Heart right ventricle (tissue), 16 donors: ENCODE measurements around the gene STAG2. TPM values are rescaled to one million over a fixed set of nuclear protein-coding genes. Genes with fewer than 3 reads are reported as not detected.
"Not testable (repeated sequence)": the region's sequence is repeated elsewhere in the genome, so short reads cannot be mapped to it uniquely, and the experiment has no call there.

ENCODE experiments used
- ATAC-seq, 8 donors: fragments of 200-7000 bp; cut with Tn5 transposase; one replicate each; pipeline ENCODE4 v1.9.1; 2020; ENCODE audit warnings: mild to moderate bottlenecking in 8 of 8, moderate library complexity in 8 of 8, moderate number of reproducible peaks in 1 of 8
- DNase-seq, 2 donors: peaks; one replicate each; pipeline ENCODE4 v3.0.0-alpha.2; 2020
- H3K27ac ChIP-seq, 10 donors: fragments of 200-600 bp; sonication (generic) in 2 of 10; one replicate each; pipeline versions ENCODE4 v1.5.0 to v1.8.0; 2020 to 2022; ENCODE audit warnings: mild to moderate bottlenecking in 3 of 10
- H3K27me3 ChIP-seq, 7 donors: fragments of 200-600 bp; one replicate each; pipeline ENCODE4 v1.8.0; 2021 to 2022; ENCODE audit warnings: mild to moderate bottlenecking in 2 of 7
- H3K36me3 ChIP-seq, 9 donors: fragments of 200-600 bp; sonication (generic) in 1 of 9; one replicate each; pipeline versions ENCODE4 v1.5.0 to v1.8.0; 2020 to 2022; ENCODE audit warnings: mild to moderate bottlenecking in 2 of 9
- H3K4me1 ChIP-seq, 9 donors: fragments of 200-600 bp; sonication (generic) in 1 of 9; one replicate each; pipeline versions ENCODE4 v1.5.0 to v1.8.0; 2020 to 2022; ENCODE audit warnings: mild to moderate bottlenecking in 4 of 9
- H3K4me3 ChIP-seq, 10 donors: fragments of 200-600 bp; sonication (generic) in 2 of 10; one replicate each; pipeline versions ENCODE4 v1.5.0 to v1.8.0; 2020 to 2022; ENCODE audit warnings: mild to moderate bottlenecking in 7 of 10, moderate library complexity in 2 of 10
- H3K9me3 ChIP-seq, 11 donors: fragments of 200-600 bp in 10 of 11; sonication (generic) in 2 of 11; one replicate each; pipeline versions ENCODE4 v1.5.0 to v1.8.0; 2013 to 2022; ENCODE audit warnings: mild to moderate bottlenecking in 2 of 11, control low read depth in 1 of 11, moderate library complexity in 1 of 11
- WGBS, 2 donors: extraction: QIAGEN DNeasy Blood & Tissue Kit; methylation state at CpG; one replicate each; pipeline ENCODE4 v1.1.7; 2013; ENCODE audit warnings: inconsistent platforms in 1 of 2; 5-methylcytosine and 5-hydroxymethylcytosine counted together
- intact Hi-C, 10 donors: fragments of 100-400 bp; cut with DNase I; formaldehyde crosslinking; loops; one replicate each; pipeline versions ENCODE4 v1.11.1 to v1.14.2; 2022
- polyA plus RNA-seq, 2 donors: library from polyadenylated mRNA; stranded (reverse); fragments of 200-250 nt; gene quantifications; one replicate each; pipeline ENCODE4 v1.2.3, GENCODE V29; 2013
- total RNA-seq, 10 donors: library from RNA; stranded (reverse); fragmentation: NEBNext Ultra II Directional in 3 of 10; extraction: Animal tissue kit (Norgen Biotek cat#: 25700) in 3 of 10; gene quantifications; one replicate each; pipeline versions ENCODE4 v1.2.1 to v1.2.4, GENCODE V29; 2021 to 2023
- TF ChIP-seq, protein P1 (sequence below), 9 donors: fragments of 200-600 bp; sonication (generic) in 2 of 9; IDR thresholded peaks; one replicate each; pipeline versions ENCODE4 v1.5.0 to v1.8.0; 2021 to 2022; ENCODE audit warnings: antibody characterized with exemption in 9 of 9, mild to moderate bottlenecking in 5 of 9, moderate library complexity in 1 of 9
- donor health status: Arrhythmogenic right ventricular cardiomyopathy.
- donor health status: ischemic (EF 13 %, LVEDD 7.1; RV severe dilation, severe dysfunction).
- donor health status: healthy with polysubstance abuse.
- donor health status: DM: no; HTN: yes; CAD: no.
- donor health status: DM: no; HTN: no; CAD: no.
- donor health status: ischemic (EF 25% LVEDD 6.9; RV normal size, moderate dysfunction).
- donor health status: ischemic (EF 25% LVEDD 5.7; RV mildly dilated, moderate dysfunction).
- donor health status: healthy.
- donor health status: DM: yes; HTN: yes; CAD: no.
- donor health status: Ischemic cardiomyopathy.
- donor health status: ischemic (EF 35%, LVEDD 5.7; RV mildly dilated, moderate dysfunction).
- donor health status: nonischemic (EF 11% LVEDD 7.7; RV severe dilation, severe dysfunction).
- donor health status: DM: yes; HTN: yes; CAD: no.
- donor health status: PGD.
- donor health status: ischemic (EF 29% LVEDD 5.4; RV normal size, mild dysfunction).
- donor health status: nonischemic (EF 23%, LVEDD 6.1; RV moderate dilation, normal function).

Gene STAG2
- total and polyA plus RNA-seq, 12 donors = 10.1 to 36.5 (median 28.3) TPM

DNA sequence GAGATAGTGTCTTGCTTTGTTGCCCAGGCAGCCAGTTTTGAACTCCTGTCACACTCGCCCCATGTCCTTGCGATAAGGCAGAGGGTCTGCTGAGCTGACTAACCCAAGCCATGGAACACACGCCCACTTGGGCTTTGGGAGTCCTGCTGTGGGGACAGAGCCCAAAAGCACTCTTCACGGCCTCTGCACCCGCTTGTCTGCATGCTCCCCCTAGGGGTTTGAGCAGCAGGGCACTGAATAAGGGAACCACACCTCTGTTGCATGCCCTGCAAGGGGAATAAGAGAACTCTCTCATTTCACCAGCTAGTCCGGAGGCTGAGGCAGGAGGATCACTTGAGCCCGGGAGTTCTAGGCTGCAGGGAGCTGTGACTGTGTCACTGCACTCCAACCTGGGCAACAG is 166.0 kb downstream of the STAG2 start:
- no peaks in the 10 kb centered on the region for H3K27me3 ChIP-seq
- TF ChIP-seq, protein P1, sequence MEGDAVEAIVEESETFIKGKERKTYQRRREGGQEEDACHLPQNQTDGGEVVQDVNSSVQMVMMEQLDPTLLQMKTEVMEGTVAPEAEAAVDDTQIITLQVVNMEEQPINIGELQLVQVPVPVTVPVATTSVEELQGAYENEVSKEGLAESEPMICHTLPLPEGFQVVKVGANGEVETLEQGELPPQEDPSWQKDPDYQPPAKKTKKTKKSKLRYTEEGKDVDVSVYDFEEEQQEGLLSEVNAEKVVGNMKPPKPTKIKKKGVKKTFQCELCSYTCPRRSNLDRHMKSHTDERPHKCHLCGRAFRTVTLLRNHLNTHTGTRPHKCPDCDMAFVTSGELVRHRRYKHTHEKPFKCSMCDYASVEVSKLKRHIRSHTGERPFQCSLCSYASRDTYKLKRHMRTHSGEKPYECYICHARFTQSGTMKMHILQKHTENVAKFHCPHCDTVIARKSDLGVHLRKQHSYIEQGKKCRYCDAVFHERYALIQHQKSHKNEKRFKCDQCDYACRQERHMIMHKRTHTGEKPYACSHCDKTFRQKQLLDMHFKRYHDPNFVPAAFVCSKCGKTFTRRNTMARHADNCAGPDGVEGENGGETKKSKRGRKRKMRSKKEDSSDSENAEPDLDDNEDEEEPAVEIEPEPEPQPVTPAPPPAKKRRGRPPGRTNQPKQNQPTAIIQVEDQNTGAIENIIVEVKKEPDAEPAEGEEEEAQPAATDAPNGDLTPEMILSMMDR (IDR thresholded peaks at IDR 0.05) = no peak
- H3K9me3 ChIP-seq = no peaks in the 10 kb centered on the region
- no peak for DNase-seq
- H3K27ac ChIP-seq = no peak overlapping the region
- H3K4me3 ChIP-seq = no peak overlapping the region
- intact Hi-C loops = no loop called here
- no peak for ATAC-seq
- no peaks in the 10 kb centered on the region for H3K36me3 ChIP-seq
- H3K4me1 ChIP-seq = no peaks in the 10 kb centered on the region
- whole genome bisulfite sequencing, 2 donors = 90 to 96% methylated on average over 7 of the region's 7 CpGs

DNA sequence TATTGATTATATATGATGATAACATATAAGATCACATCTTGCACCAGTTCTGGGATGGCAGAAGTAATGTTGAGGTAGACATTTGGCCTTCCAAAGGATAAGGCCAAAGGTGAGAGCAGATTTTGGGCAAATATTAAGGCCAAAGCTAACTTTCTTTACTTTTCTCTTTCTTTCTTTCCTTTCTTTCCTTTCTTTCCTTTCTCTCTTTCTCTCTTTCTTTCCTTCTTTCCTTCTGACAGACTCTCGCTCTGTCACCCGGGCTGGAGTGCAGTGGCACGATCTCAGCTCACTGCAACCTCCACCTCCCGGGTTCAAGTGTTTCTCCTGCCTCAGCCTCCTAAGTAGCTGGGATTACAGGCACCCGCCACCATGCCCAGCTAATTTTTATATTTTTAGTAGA is 170.9 kb downstream of the STAG2 start:
- H3K36me3 ChIP-seq, H3K27ac ChIP-seq, H3K9me3 ChIP-seq, H3K27me3 ChIP-seq, ATAC-seq, H3K4me1 ChIP-seq, intact Hi-C loops, H3K4me3 ChIP-seq, DNase-seq: not testable (repeated sequence)
- 91 to 96% methylated on average over 5 of the region's 5 CpGs for WGBS, 2 donors

DNA sequence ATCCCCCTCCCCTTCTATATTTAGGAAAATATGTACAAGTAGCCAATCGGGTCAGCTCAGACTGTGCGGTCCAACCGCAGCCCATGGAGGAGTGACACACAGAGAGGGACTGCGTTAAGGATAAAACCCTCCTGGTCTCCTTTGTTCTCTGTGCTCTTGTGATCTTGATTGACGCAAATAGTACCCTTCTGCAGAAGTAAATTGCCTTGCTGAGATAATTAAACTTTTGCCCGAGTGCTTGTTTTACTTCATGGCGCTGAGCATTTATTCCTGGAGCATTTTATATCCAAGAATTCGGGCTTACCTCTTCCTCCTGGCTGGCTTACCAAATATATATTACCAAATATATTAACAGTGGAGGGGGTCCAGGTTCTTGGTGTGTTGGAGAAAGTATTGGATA is 184.2 kb downstream of the STAG2 start:
- intact Hi-C loops = no loop called here
- H3K9me3 ChIP-seq = peaks cover 0 to 21% (median 0%) of the 10 kb centered on the region in 11 donors
- no peaks in the 10 kb centered on the region for H3K4me1 ChIP-seq
- no peak for DNase-seq
- H3K4me3 ChIP-seq = no peak overlapping the region
- H3K27ac ChIP-seq = no peak overlapping the region
- WGBS, 2 donors = 90 to 94% methylated on average over 8 of the region's 8 CpGs
- TF ChIP-seq, protein P1 (IDR thresholded peaks at IDR 0.05) = no peak
- ATAC-seq = no peak
- no peaks in the 10 kb centered on the region for H3K27me3 ChIP-seq
- no peaks in the 10 kb centered on the region for H3K36me3 ChIP-seq

DNA sequence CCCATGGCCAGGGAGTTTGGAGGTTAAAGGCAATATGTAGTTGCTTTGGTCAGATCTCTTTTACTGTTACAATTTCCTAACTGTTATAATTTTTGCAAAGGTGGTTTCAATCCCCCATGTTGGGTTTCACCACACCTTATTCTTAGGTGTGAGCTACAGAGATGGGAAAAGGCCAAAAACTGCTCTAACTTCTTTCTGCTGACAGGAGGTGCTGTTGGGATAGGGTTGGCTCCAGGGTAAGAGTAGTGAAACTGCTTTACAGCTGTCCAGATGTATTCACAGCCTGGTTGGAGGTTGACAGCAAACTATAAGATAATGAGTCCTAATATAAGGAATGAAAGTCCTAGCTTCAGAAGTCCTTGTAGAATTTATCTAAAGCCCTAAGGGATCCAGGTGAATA is 189.7 kb downstream of the STAG2 start:
- no peaks in the 10 kb centered on the region for H3K36me3 ChIP-seq
- ATAC-seq (no peak), DNase-seq (no peak)
- no peaks in the 10 kb centered on the region for H3K27me3 ChIP-seq
- no peak overlapping the region for H3K4me3 ChIP-seq
- peaks cover 0 to 16% (median 0%) of the 10 kb centered on the region in 11 donors for H3K9me3 ChIP-seq
- no peak overlapping the region for H3K27ac ChIP-seq
- TF ChIP-seq, protein P1 (IDR thresholded peaks at IDR 0.05) = no peak
- H3K4me1 ChIP-seq = no peaks in the 10 kb centered on the region
- intact Hi-C loops = no loop called here

Other genes starting within 250 kb of the STAG2 start
- gene THOC2, start 228.7 kb upstream of the STAG2 start, total RNA-seq = 10 to 100 TPM; 18.5 to 33.0 (median 23.5) TPM
- 10 to 100 TPM; 16.8 to 70.2 TPM for gene THOC2, start 228.7 kb upstream of the STAG2 start, polyA plus RNA-seq
- gene XIAP, start 101.7 kb upstream of the STAG2 start, total RNA-seq = 10 to 100 TPM; 22.2 to 34.6 (median 29.5) TPM
- 1 to 10 TPM; 7.3 to 8.8 TPM for gene XIAP, start 101.7 kb upstream of the STAG2 start, polyA plus RNA-seq